ACC112 (cell line): ENCODE data around the gene HNRNPM.
"Not testable (repeated sequence)": the region's sequence is repeated elsewhere in the genome, so short reads cannot be mapped to it uniquely, and the experiment has no call there.

ENCODE experiments used
- H2AFZ ChIP-seq: fragments of 200-600 bp; sonication (generic); one replicate; pipeline ENCODE4 v1.6.0; 2017; ENCODE audit warnings: antibody characterized with exemption, low read length; ENCODE audit not compliant: unreplicated experiment
- H3K27ac ChIP-seq: fragments of 200-600 bp; sonication (generic); 2 replicates; pipeline ENCODE4 v1.5.1; 2014; ENCODE audit warnings: low read depth, mild to moderate bottlenecking, antibody characterized with exemption, low read length, moderate library complexity
- H3K27me3 ChIP-seq: fragments of 200-600 bp; sonication (generic); 2 replicates; pipeline ENCODE4 v1.6.1; 2014; ENCODE audit warnings: mild to moderate bottlenecking, antibody characterized with exemption, low read length, moderate library complexity, mixed read lengths; ENCODE audit not compliant: insufficient read depth
- H3K36me3 ChIP-seq: fragments of 200-600 bp; sonication (generic); 2 replicates; pipeline ENCODE4 v1.6.1; 2016; ENCODE audit warnings: mild to moderate bottlenecking, antibody characterized with exemption, low read length, moderate library complexity, mixed read lengths; ENCODE audit not compliant: insufficient read depth
- H3K4me1 ChIP-seq: fragments of 200-600 bp; sonication (generic); one replicate; pipeline ENCODE4 v1.6.1; 2016; ENCODE audit warnings: low read length, mixed read lengths; ENCODE audit not compliant: insufficient read depth, unreplicated experiment, control insufficient read depth
- H3K4me3 ChIP-seq: fragments of 200-600 bp; sonication (generic); 2 replicates; pipeline ENCODE4 v1.5.1; 2014; ENCODE audit warnings: mild to moderate bottlenecking, low read depth, low read length
- H3K79me2 ChIP-seq: fragments of 200-600 bp; sonication (generic); one replicate; pipeline ENCODE4 v1.6.0; 2016; ENCODE audit warnings: low read length; ENCODE audit not compliant: control insufficient read depth, unreplicated experiment, insufficient read depth

HNRNPM gene

DNA sequence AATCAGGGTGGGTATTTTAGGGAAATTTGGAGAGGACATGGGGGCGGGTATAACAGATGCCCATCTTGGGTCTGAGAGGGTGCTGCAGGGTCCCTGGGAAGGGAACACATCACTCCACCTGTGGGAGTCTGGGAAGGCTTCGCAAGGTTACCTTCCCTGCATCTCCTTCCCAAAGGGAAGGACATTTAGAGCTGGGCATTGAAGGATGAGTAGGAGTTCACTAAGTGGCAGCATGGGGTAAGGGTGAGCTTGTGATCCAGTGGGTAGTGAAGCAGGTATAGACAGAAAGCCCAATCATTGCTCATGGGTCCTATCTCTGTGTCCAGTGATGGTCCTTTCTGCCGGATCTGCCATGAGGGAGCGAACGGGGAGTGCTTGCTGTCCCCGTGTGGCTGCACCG is 18.5 kb upstream of the HNRNPM start:
- Histone ChIP-seq H3K27ac (no peak overlapping the region), H3K27me3 (no peaks in the 10 kb centered on the region), H3K4me3 (no peak overlapping the region), H2AFZ (no peak overlapping the region), H3K4me1 (peaks cover 12% of the 10 kb centered on the region), H3K79me2 (no peaks in the 10 kb centered on the region), H3K36me3 (no peaks in the 10 kb centered on the region)

DNA sequence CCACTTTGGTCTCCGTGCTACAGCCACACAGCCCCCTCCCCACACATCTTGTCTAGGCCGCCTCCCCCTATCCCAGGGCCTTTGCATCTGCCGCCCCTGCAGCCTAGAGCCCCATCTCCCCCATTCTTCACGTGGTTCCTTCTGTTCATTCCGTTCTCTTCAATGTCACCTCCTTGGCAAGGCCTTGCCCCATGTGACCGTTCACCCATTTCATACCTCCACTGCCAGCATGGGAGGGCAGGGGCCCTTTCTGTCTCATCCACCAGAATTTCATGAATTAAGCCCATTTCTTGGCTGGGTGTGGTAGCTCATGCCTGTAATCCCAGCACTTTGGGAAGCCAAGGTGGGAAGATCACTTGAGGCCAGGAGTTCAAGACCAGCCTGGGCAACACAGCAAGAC is 15.7 kb upstream of the HNRNPM start:
- H3K79me2 ChIP-seq, result no peaks in the 10 kb centered on the region
- no peak overlapping the region for H3K27ac ChIP-seq
- H2AFZ ChIP-seq, result no peak overlapping the region
- H3K4me3 ChIP-seq, result no peak overlapping the region
- H3K36me3 ChIP-seq, result no peaks in the 10 kb centered on the region
- H3K4me1 ChIP-seq, result peaks cover 6% of the 10 kb centered on the region
- H3K27me3 ChIP-seq, result no peaks in the 10 kb centered on the region

DNA sequence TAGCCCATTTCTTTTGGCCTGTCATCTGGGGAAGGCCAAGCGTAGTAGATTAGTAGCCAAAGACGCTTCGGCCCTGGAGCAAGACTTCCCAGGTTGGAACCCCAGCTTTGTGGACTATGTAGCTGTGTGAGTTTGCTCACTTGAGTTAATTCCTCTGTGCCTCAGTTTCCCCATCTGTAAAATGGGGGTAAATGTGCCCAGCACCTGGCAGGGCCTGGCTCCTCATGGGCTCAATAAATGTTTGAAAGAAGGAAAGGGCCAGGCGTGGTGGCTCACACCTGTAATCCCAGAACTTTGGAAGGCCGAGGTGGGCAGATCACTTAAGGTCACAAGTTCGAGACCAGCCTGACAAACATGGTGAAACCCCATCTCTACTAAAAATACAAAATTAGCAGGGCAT is 14.9 kb upstream of the HNRNPM start:
- Histone ChIP-seq H3K36me3 (no peaks in the 10 kb centered on the region), H3K4me1 (peaks cover 5% of the 10 kb centered on the region), H2AFZ (no peak overlapping the region), H3K4me3 (no peak overlapping the region), H3K27me3 (no peaks in the 10 kb centered on the region), H3K79me2 (no peaks in the 10 kb centered on the region), H3K27ac (no peak overlapping the region)

DNA sequence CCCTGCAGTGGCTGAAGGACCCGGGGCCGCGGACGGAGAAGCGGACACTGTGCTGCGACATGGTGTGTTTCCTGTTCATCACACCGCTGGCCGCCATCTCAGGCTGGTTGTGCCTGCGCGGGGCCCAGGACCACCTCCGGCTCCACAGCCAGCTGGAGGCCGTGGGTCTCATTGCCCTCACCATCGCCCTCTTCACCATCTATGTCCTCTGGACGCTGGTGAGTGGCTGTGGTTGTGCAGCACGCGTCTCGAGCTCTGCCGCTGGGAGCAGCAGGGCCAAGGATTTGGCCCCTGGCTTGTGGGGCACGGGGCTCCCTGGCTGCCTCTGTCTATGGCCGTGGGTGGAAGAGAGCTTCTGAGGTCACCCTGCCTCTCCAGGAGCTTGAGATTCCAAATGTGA is 14.1 kb upstream of the HNRNPM start:
- no peak overlapping the region for H3K27ac ChIP-seq

GRCh38 chr19:8438236-8438635 is 6.5 kb upstream of the HNRNPM start:
- Histone ChIP-seq H3K36me3 (no peaks in the 10 kb centered on the region), H3K4me1 (peaks cover 5% of the 10 kb centered on the region), H3K27me3 (no peaks in the 10 kb centered on the region), H3K27ac (no peak overlapping the region), H3K79me2 (no peaks in the 10 kb centered on the region), H3K4me3 (no peak overlapping the region), H2AFZ (no peak overlapping the region)

More for the DNA sequence above, 14.1 kb upstream of the HNRNPM start:
- Histone ChIP-seq H3K79me2 (no peaks in the 10 kb centered on the region), H3K27me3 (no peaks in the 10 kb centered on the region), H3K4me1 (peaks cover 5% of the 10 kb centered on the region), H3K4me3 (no peak overlapping the region), H3K36me3 (no peaks in the 10 kb centered on the region), H2AFZ (no peak overlapping the region)

GRCh38 chr19:8441725-8442544 is 2.8 kb upstream of the HNRNPM start:
- peaks cover 7% of the 10 kb centered on the region for H3K4me1 ChIP-seq
- no peak overlapping the region for H3K4me3 ChIP-seq
- H3K27me3 ChIP-seq, result no peaks in the 10 kb centered on the region
- H3K79me2 ChIP-seq, result peaks cover 21% of the 10 kb centered on the region
- no peak overlapping the region for H2AFZ ChIP-seq
- no peak overlapping the region for H3K27ac ChIP-seq
- H3K36me3 ChIP-seq, result peaks cover 5% of the 10 kb centered on the region; the same call in 1 of the 2 replicates

DNA sequence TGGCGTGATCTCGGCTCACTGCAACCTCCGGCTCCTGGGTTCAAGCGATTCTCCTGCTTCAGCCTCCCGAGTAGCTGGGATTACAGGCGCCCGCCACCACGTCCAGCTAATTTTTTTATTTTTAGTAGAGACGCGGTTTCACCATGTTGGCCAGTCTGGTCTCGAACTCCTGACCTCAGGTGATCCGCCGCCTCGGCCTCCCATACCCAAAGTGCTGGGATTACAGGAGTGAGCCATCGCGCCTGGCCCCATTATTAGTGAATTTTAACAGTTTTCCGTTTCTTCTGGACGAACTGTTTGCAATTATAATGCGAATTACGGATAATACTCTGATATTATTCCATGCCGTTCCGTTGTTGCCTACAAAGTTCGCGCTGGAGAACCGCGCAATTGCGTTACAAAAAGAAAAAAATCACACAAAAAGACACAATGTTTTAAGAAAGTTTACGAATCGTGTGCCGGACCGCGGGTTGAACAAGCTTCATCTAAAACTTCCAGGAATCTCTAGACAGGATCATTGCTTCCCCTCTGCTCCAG is 567 bp upstream of the HNRNPM start:
- Histone ChIP-seq H2AFZ (peak overlapping the region; percentile 84), H3K4me1 (peaks cover 12% of the 10 kb centered on the region), H3K27ac (peak overlapping the region; percentile 56), H3K4me3 (peak overlapping the region; percentile 98), H3K79me2 (peaks cover 40% of the 10 kb centered on the region)
- not testable (repeated sequence) for H3K27me3 ChIP-seq, H3K36me3 ChIP-seq

GRCh38 chr19:8445488-8446001 is 770 bp downstream of the HNRNPM start:
- Histone ChIP-seq H3K4me3 (peak overlapping the region; percentile 98), H3K79me2 (peaks cover 51% of the 10 kb centered on the region), H3K27me3 (no peaks in the 10 kb centered on the region), H3K4me1 (peaks cover 12% of the 10 kb centered on the region), H2AFZ (peak overlapping the region; percentile 71), H3K36me3 (peaks cover 9% of the 10 kb centered on the region; the same call in 1 of the 2 replicates), H3K27ac (peak overlapping the region; percentile 82)

- no peaks in the 10 kb centered on the region for H3K27me3 ChIP-seq
- peaks cover 14% of the 10 kb centered on the region for H3K4me1 ChIP-seq
- H2AFZ ChIP-seq, result no peak overlapping the region
- peak overlapping the region; percentile 82 for H3K27ac ChIP-seq
- peaks cover 55% of the 10 kb centered on the region for H3K79me2 ChIP-seq
- peak overlapping the region; percentile 98 for H3K4me3 ChIP-seq
- H3K36me3 ChIP-seq, result peaks cover 9% of the 10 kb centered on the region; the same call in 1 of the 2 replicates
Observed at GRCh38 chr19:8446061-8446709, 1.4 kb downstream of the HNRNPM start.

DNA sequence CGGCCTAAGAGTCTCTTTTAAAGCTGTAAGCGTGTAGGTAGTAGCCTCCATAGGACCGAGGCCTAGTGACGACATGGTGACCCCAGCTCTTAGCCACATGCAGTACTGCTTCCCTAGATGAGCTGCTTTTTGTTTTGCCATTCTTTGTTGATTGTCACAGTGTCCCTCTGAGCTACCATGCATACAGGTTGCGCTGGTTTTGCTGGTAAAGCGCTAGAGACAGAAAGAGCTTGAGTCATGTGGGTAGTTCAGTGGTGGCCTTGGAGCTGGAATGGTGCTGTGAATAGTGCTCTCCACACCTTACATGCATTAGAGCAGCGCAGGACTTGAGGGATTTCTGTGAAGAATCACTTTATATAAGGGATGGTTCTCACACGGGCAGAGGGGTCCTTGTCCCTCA is 5.1 kb downstream of the HNRNPM start:
- Histone ChIP-seq H2AFZ (no peak overlapping the region), H3K4me3 (no peak overlapping the region), H3K27ac (no peak overlapping the region), H3K4me1 (peaks cover 28% of the 10 kb centered on the region), H3K79me2 (peaks cover 92% of the 10 kb centered on the region), H3K36me3 (peaks cover 12% of the 10 kb centered on the region; the same call in 1 of the 2 replicates), H3K27me3 (no peaks in the 10 kb centered on the region)
